Kidney (tissue), 14 donors: ENCODE measurements around the gene SLC13A2. TPM values are rescaled to one million over a fixed set of nuclear protein-coding genes. Genes with fewer than 3 reads are reported as not detected.

Experiments
- DNase-seq, 5 donors: peaks; one replicate each; pipeline ENCODE4 v3.0.0-alpha.2; 2013 to 2020
- FAIRE-seq: peaks from 2 replicates; lab custom pipeline; 2012; peaks lifted over from hg19 to GRCh38; lab: Jason Lieb, UNC
- H3K27ac ChIP-seq, 2 donors: one replicate each; pipeline ENCODE4 v1.7.0; 2013; ENCODE audit warnings: low read depth in 2 of 2, low read length in 2 of 2, inconsistent platforms in 1 of 2
- H3K27me3 ChIP-seq: one replicate; pipeline ENCODE4 v1.7.1; 2013; ENCODE audit warnings: low read length, inconsistent platforms; ENCODE audit not compliant: control insufficient read depth, insufficient read depth
- H3K36me3 ChIP-seq, 3 donors: one replicate each; pipeline versions ENCODE4 v1.7.0 to v1.7.1; 2013; ENCODE audit warnings: low read length in 3 of 3, control low read depth in 1 of 3, inconsistent platforms in 1 of 3; ENCODE audit not compliant: insufficient read depth in 3 of 3, control insufficient read depth in 2 of 3
- H3K4me1 ChIP-seq, 3 donors: one replicate each; pipeline versions ENCODE4 v1.7.0 to v1.7.1; 2013; ENCODE audit warnings: low read length in 3 of 3, inconsistent platforms in 1 of 3, low read depth in 1 of 3; ENCODE audit not compliant: control insufficient read depth in 2 of 3, insufficient read depth in 2 of 3
- H3K4me3 ChIP-seq, 3 donors: one replicate each; pipeline versions ENCODE4 v1.7.0 to v1.8.1; 2013; ENCODE audit warnings: low read length in 3 of 3, control low read depth in 1 of 3, inconsistent platforms in 1 of 3
- H3K9ac ChIP-seq, 3 donors: one replicate each; pipeline versions ENCODE4 v1.7.0 to v1.7.1; 2013; ENCODE audit warnings: low read length in 3 of 3, control low read depth in 1 of 3, inconsistent platforms in 1 of 3
- H3K9me3 ChIP-seq, 3 donors: one replicate each; pipeline versions ENCODE4 v1.7.0 to v1.7.1; 2013; ENCODE audit warnings: low read length in 3 of 3, control low read depth in 1 of 3, inconsistent platforms in 1 of 3; ENCODE audit not compliant: control insufficient read depth in 2 of 3, insufficient read depth in 1 of 3
- CTCF ChIP-seq: IDR thresholded peaks from 3 replicates; pipeline ENCODE4 v1.5.1; 2012; ENCODE audit warnings: mild to moderate bottlenecking, moderate library complexity, borderline replicate concordance; ENCODE audit not compliant: insufficient read depth; ENCODE audit errors: extremely low read depth
- intact Hi-C: fragments of 100-400 bp; cut with DNase I; formaldehyde crosslinking; loops from one replicate; pipeline ENCODE4 v1.11.1; 2022
- polyA plus RNA-seq: library from polyadenylated mRNA; stranded (reverse); fragments of 350-450 nt; fragmentation: Illumina TruSeq; extraction: RNeasy Lipid Tissue Mini Kit (QIAGEN cat#74804); gene quantifications from one replicate; pipeline ENCODE4 v1.2.3, GENCODE V29; 2014; ENCODE audit warnings: low read depth, low replicate concordance; ENCODE audit not compliant: insufficient read depth
- total RNA-seq: library from RNA; stranded (reverse); fragmentation: NEBNext Ultra II Directional; extraction: Animal tissue kit (Norgen Biotek cat#: 25700); gene quantifications from one replicate; pipeline ENCODE4 v1.2.1, GENCODE V29; 2021
- donor health status: control.
- donor health status: control.
- donor health status: control.
- donor health status: control.
- donor health status: control.
- donor health status: DM: yes; HTN: yes; CAD: no.
- donor health status: Normal renal cell carcinoma (clear cell type).

The SLC13A2 gene
- total and polyA plus RNA-seq, 2 donors from 2014 or later, result 1.1 to 69.0 TPM

DNA sequence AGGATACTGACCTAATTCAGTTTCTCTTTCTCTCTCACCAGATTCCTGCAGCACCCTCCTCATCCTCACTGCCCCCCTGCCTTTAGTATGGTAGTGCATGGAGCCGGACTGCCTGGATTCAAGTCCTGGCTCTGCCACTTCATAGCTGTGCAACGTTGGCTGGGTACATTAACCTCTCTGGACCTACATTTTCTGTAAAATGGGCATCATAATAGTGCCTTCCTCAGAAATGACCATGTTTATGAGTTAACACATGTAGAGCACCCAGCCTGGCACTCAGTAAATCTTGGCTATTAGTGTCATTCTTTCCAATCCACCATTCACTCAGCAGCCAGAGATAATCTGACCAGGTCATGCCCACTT is 71.7 kb downstream of the SLC13A2 start:
- no peaks in the 10 kb centered on the region for H3K36me3 ChIP-seq
- FAIRE-seq (no peak), DNase-seq (peak in 1 of 5 donors; percentile 2)
- H3K27ac ChIP-seq, result no peak overlapping the region
- H3K9me3 ChIP-seq, result no peaks in the 10 kb centered on the region
- H3K27me3 ChIP-seq, result no peaks in the 10 kb centered on the region
- H3K4me1 ChIP-seq, result no peaks in the 10 kb centered on the region
- H3K4me3 ChIP-seq, result no peak overlapping the region
- H3K9ac ChIP-seq, result no peak overlapping the region
- no peak for TF ChIP-seq CTCF
- intact Hi-C loops, result no loop called here

DNA sequence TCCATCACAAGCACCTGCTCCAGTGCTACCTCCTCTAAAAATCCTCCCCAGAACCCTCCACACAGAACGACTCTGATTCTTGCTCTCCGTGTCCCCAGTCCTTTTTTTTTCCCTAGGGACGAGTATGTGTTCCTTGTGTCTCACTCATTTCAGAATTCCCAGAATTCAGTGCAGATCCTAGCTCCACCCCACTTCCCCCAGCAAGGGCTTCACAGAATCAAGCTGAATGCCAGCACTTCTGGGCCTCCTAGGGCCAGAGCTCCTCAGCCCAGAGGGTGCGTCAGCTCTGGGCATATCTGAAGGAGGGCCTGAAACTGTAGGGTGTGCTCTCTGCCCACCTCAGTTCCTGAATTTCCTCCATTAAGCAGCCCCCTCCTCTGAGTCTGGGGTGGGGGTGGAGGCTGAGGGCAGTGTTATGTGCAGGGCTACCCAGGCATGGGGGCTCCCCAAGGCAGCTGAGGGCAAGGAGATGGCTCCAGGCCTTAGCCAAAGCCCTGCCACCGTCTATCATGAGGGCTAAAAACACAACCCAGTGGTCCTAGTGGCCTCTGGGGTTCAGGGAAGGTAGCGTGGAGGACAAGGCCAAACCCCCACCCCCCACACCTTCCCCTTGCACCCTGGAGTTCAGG is 72.5 kb downstream of the SLC13A2 start:
- Histone ChIP-seq H3K27me3 (no peaks in the 10 kb centered on the region), H3K4me1 (peaks cover 0 to 3% (median 0%) of the 10 kb centered on the region in 3 donors), H3K4me3 (no peak overlapping the region), H3K27ac (no peak overlapping the region), H3K36me3 (no peaks in the 10 kb centered on the region), H3K9me3 (no peaks in the 10 kb centered on the region), H3K9ac (no peak overlapping the region)
- intact Hi-C loops, result no loop called here
- DNase-seq (peak in 1 of 5 donors; percentile 41), FAIRE-seq (no peak)
- TF ChIP-seq CTCF, result no peak

GRCh38 chr17:28547096-28547622 is 73.7 kb downstream of the SLC13A2 start:
- no peak for TF ChIP-seq CTCF
- H3K36me3 ChIP-seq, result no peaks in the 10 kb centered on the region
- no peaks in the 10 kb centered on the region for H3K27me3 ChIP-seq
- DNase-seq, result peak in 1 of 5 donors; percentile 50
- no peak overlapping the region for H3K27ac ChIP-seq
- H3K4me3 ChIP-seq, result no peak overlapping the region
- intact Hi-C loops, result no loop called here
- H3K9me3 ChIP-seq, result no peaks in the 10 kb centered on the region
- H3K4me1 ChIP-seq, result peaks cover 0 to 12% (median 8%) of the 10 kb centered on the region in 3 donors
- no peak overlapping the region for H3K9ac ChIP-seq
- no peak for FAIRE-seq

Other genes with a start within 250 kb of the SLC13A2 start
- 11.6 TPM for gene TMEM97, start 154.4 kb upstream of the SLC13A2 start, total RNA-seq
- 10.2 TPM for gene TMEM97, start 154.4 kb upstream of the SLC13A2 start, polyA plus RNA-seq
- 37.5 TPM for gene IFT20, start 138.2 kb upstream of the SLC13A2 start, total RNA-seq
- 52.6 TPM for gene IFT20, start 138.2 kb upstream of the SLC13A2 start, polyA plus RNA-seq
- gene TNFAIP1, start 137.9 kb upstream of the SLC13A2 start, total RNA-seq, result 83.9 TPM
- gene TNFAIP1, start 137.9 kb upstream of the SLC13A2 start, polyA plus RNA-seq, result 28.9 TPM
- gene POLDIP2, start 116.1 kb upstream of the SLC13A2 start, total RNA-seq, result 84.9 TPM
- gene POLDIP2, start 116.1 kb upstream of the SLC13A2 start, polyA plus RNA-seq, result 174 TPM
- not detected for gene SEBOX, start 108.4 kb upstream of the SLC13A2 start, total RNA-seq
- gene SEBOX, start 108.4 kb upstream of the SLC13A2 start, polyA plus RNA-seq, result not detected
- 0.98 TPM for gene VTN, start 103.3 kb upstream of the SLC13A2 start, total RNA-seq
- gene VTN, start 103.3 kb upstream of the SLC13A2 start, polyA plus RNA-seq, result 3.5 TPM
- 23.8 TPM for gene SARM1, start 102.0 kb upstream of the SLC13A2 start, total RNA-seq
- gene SARM1, start 102.0 kb upstream of the SLC13A2 start, polyA plus RNA-seq, result 10.4 TPM
- 14.7 TPM for gene SLC46A1, start 67.4 kb upstream of the SLC13A2 start, total RNA-seq
- 9.7 TPM for gene SLC46A1, start 67.4 kb upstream of the SLC13A2 start, polyA plus RNA-seq
- gene FOXN1, start 32.7 kb downstream of the SLC13A2 start, total RNA-seq, result not detected
- not detected for gene FOXN1, start 32.7 kb downstream of the SLC13A2 start, polyA plus RNA-seq
- 19.0 TPM for gene UNC119, start 79.0 kb downstream of the SLC13A2 start, total RNA-seq
- 60.7 TPM for gene UNC119, start 79.0 kb downstream of the SLC13A2 start, polyA plus RNA-seq
- 75.0 TPM for gene PIGS, start 97.9 kb downstream of the SLC13A2 start, total RNA-seq
- gene PIGS, start 97.9 kb downstream of the SLC13A2 start, polyA plus RNA-seq, result 60.6 TPM
- gene ALDOC, start 103.3 kb downstream of the SLC13A2 start, total RNA-seq, result 7.1 TPM
- 21.9 TPM for gene ALDOC, start 103.3 kb downstream of the SLC13A2 start, polyA plus RNA-seq
- gene SPAG5, start 125.4 kb downstream of the SLC13A2 start, total RNA-seq, result 7.4 TPM
- gene SPAG5, start 125.4 kb downstream of the SLC13A2 start, polyA plus RNA-seq, result 123 TPM
- 10.2 TPM for gene RSKR, start 140.5 kb downstream of the SLC13A2 start, total RNA-seq
- 4.1 TPM for gene RSKR, start 140.5 kb downstream of the SLC13A2 start, polyA plus RNA-seq
- gene BLTP2, start 171.5 kb downstream of the SLC13A2 start, total RNA-seq, result 140 TPM
- gene BLTP2, start 171.5 kb downstream of the SLC13A2 start, polyA plus RNA-seq, result 35.1 TPM
- 54.3 TPM for gene SDF2, start 188.3 kb downstream of the SLC13A2 start, total RNA-seq
- 101 TPM for gene SDF2, start 188.3 kb downstream of the SLC13A2 start, polyA plus RNA-seq
- gene SUPT6H, start 188.6 kb downstream of the SLC13A2 start, total RNA-seq, result 61.5 TPM
- 21.4 TPM for gene SUPT6H, start 188.6 kb downstream of the SLC13A2 start, polyA plus RNA-seq
- gene PROCA1, start 238.2 kb downstream of the SLC13A2 start, total RNA-seq, result 3.4 TPM
- gene PROCA1, start 238.2 kb downstream of the SLC13A2 start, polyA plus RNA-seq, result 3.5 TPM
- gene RAB34, start 244.2 kb downstream of the SLC13A2 start, total RNA-seq, result 119 TPM
- gene RAB34, start 244.2 kb downstream of the SLC13A2 start, polyA plus RNA-seq, result 128 TPM
- 1,188 TPM for gene RPL23A, start 246.3 kb downstream of the SLC13A2 start, total RNA-seq
- 1,159 TPM for gene RPL23A, start 246.3 kb downstream of the SLC13A2 start, polyA plus RNA-seq